SW480 (cell line): ENCODE results near the gene FAM13C.

ENCODE experiments used
- DNase-seq: peaks from one replicate; pipeline ENCODE4 v3.0.0-alpha.2; 2016; ENCODE audit warnings: low spot score

FAM13C gene

DNA sequence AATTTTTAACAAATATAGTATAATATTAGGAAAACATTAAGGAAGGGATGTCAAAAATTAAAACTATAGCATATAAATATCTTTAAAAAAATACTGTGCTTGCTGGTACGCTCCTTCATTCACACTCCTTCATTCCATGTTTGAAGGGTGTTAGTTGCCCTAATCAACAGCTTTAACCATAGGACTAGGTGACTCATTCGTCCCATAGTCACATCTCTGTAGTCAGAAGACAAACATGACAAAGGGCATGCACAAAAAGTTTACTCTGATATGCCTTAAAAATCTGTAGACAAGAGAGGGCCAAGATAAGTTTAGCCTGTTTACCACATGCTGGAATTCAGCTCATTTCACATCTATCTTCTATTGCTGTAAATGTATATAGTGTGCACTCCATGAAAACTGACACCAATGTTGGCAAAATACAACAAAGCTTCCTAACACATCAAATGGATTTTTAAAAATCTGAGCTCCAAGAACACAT is 646 bp downstream of the FAM13C start:
- peak; percentile 52 for DNase-seq

- DNase-seq, result no peak
These were observed 1.5 kb downstream of the FAM13C start for GRCh38 chr10:59360605-59361405.

- no peak for DNase-seq
These were observed 3.8 kb downstream of the FAM13C start for GRCh38 chr10:59358576-59358975.

- DNase-seq, result no peak
These were observed 7.9 kb downstream of the FAM13C start for GRCh38 chr10:59354434-59354833.

- DNase-seq, result no peak
These were observed 11.8 kb downstream of the FAM13C start for GRCh38 chr10:59350558-59350957.

GRCh38 chr10:59346321-59346720 is 16.0 kb downstream of the FAM13C start:
- DNase-seq, result no peak

DNA sequence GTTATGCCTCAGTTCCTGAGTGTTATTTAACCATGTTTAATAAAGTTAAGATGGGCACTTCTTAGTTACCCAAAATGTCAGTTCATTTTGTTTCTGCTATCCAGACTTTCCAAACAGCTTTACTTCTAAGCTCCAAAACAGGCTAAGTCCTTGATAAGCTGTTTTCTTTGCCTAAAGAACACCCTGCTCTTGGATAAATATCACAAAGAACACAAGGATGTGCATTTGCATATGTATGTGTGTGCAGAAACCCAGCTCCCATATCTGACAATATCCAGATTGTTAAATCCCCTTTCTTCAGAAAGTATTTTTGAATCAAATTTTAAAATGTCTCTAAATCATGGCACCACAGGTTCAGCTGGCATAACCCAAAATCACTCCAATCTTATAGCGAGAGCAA is 19.6 kb downstream of the FAM13C start:
- no peak for DNase-seq

DNA sequence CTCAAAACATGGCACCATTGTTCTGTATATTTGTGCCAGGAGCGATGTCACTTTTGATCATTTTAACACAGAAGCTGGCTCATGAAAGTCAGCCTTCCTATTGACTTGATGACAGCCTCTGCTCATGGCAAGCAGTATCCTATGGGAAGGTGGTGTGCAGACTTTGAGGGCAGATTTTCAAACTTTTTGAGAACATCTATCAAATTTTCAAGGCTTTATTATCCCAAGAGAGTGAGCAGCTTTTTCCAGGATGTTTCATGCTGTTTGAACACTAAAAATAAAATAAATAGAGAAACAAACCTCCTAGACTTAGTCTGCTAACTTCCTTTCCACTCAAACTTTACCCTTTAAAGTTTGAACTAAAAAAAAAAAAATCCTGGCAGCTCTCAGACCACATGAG is 20.3 kb downstream of the FAM13C start:
- no peak for DNase-seq

DNA sequence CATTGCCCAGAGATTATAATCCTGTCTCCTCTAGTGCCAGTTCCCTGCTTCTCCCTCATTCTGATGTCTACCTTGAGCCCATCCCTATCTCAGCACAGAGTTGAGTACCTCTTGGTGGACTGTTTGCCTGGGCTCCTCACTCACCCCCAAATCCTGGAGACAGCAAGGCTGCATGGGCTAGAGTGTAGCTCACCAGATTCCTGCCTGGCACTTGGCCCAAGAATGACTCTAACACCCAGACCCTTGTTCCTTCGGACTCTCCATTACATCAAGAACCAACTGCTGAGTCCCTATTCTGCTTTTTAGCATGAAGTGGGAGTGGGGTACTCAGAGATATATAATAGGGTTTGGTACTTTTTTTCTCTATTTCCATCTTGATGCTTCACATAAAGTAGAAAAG is 22.1 kb downstream of the FAM13C start:
- no peak for DNase-seq

DNA sequence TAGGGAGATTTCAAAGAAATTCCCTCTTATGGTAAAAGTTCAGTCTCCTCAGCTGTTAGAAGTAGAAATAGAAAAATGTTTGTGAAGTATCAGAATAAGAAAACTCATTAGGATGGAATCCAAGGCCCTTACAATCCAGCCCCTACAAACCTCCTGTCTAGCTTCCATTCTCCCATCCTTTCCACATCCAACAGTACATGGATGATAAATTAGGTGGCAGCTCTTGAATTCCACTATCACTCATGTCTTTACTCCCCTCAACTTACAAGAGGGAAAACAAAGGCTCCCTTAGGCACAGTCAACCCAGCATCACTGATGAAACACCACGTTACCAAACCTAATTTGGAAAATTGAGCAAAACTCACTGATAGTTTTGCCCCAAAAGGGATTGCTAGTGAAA is 23.0 kb downstream of the FAM13C start:
- DNase-seq, result no peak

DNA sequence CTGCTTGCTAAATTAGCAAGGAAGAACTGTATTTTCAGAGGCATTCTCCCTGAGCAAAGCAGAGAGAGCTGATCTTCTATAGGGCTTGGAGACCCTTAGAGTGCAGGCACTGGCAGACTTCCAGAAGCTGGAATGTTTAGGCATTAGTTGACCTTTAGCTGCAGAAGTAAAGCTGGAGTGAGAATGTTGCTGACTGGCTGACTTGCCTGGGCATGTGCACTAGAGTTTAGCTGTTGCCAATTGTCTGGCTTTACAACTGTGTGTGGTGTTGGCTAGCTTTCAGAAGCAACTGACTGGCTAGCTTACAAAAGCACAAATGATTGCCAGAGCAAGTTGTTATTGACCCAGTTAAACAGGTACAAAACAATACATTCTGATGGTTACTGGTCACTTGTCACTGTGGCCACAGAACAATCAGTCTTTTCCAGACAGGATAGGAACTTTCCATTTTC is 25.1 kb downstream of the FAM13C start:
- no peak for DNase-seq

DNA sequence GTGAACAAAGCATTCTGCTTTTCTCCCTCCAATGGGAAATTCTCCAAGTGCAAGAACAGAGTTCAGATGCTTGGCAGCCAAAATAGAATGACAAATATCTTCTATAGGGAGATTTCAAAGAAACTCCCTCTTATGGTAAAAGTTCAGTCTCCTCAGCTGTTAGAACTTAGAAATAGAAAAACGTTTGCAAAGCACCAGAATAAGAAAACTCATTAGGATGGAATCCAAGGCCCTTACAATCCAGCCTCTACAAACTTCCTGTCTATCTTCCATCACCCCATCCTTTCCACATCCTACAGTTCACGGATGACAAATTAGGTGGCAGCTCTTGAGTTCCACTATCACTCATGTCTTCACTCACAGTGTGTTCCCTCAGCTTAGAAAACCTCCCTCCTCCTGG is 25.7 kb downstream of the FAM13C start:
- DNase-seq, result no peak

- no peak for DNase-seq
These were observed 26.9 kb downstream of the FAM13C start for GRCh38 chr10:59335497-59335896.

GRCh38 chr10:59333701-59334100 is 28.6 kb downstream of the FAM13C start:
- DNase-seq, result no peak

DNA sequence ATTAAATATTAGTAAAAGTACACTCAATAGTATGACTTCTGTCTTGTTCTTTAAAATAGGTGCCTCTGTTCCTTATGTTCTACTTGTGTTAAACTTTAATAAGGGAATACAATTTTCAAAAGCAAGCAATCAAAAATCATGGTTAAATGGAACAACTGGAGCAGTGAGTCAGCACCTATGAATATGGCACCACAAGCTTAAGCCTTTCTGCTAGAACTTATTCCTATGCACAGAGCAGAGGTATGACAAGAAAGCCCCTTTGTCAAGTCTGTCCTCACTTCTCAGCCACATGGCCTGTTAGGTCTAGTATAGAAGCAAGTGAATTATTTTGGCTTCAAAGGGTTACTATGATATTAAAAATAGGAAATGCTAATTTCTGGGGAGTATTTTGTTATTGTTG is 29.8 kb downstream of the FAM13C start:
- DNase-seq, result no peak

DNA sequence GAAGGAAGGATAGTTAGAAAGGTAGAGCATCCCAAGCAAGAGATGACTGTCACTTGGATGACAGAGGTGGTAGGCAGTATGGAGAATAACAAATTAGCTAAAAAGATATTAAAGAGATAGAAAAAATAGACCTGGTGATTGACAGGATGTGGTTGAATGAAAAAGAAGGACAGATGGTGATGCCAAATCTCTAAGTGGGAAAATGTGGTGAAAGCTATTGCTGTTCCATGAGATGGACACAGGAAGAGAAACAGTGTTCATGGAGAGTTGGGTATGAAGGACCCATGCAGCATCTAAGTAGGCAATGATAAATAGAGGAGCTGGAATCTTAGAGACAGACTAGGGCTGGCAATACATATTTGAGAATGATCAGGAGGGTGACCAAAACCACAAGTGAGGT is 30.7 kb downstream of the FAM13C start:
- no peak for DNase-seq

GRCh38 chr10:59325116-59325515 is 37.2 kb downstream of the FAM13C start:
- no peak for DNase-seq

DNA sequence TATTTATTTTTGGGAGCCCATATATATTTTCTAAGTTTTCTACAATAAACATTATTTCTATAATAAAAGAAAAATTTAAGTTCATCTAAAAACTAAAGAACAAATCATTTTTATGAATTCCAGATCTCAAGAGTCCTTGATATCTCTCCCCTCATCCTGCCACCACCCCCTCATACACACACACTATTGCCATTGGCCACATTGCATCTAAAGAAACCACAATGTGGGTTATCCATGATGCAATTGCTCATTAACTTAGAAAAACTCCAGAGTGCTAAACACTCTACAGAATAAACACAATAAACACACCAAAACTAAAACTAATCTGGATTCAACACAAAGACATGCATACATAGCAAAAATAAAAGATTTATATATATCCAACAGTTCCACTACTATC is 37.8 kb downstream of the FAM13C start:
- no peak for DNase-seq

GRCh38 chr10:59323831-59324401 is 38.4 kb downstream of the FAM13C start:
- DNase-seq, result no peak

DNA sequence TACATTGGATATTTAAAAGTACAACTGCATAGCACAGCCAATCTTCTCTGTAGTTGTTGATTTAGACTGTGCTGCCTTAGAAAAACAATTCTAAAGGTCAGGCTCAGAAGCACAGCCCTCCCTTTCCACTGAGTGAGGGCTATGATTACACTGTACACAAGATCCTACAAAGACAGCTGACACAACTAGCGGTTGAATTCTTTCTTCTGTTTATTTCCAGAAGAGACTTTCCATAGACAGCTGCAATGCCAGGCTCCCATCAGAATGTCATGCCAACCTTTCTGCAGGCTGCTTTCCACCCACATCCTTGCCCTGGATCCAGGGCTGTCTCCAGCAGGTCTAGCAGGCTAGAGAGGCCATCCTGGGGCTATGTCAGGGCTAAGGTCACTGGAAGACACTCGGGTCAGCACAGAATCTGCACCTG is 39.3 kb downstream of the FAM13C start:
- no peak for DNase-seq

DNA sequence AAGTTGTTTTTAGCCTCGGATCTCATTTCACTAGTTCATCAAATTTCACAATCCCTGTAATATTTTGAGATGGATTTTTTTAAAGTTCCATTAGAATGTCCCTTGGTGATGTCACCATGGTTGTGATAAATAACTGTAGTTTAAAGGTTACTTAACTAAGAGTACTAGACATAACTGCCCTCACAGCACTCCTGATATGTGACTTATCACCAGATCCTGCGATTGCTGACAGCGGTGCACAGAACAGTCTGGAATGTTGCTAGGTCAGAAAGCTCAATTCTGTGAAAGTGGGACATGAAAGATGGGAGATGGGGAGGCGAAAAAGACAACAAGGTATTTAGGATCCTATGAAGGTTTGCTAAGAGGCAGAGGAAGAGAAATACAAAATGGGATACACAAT is 40.2 kb downstream of the FAM13C start:
- DNase-seq, result no peak

- no peak for DNase-seq
These were observed 42.0 kb downstream of the FAM13C start for GRCh38 chr10:59320355-59320754.

DNA sequence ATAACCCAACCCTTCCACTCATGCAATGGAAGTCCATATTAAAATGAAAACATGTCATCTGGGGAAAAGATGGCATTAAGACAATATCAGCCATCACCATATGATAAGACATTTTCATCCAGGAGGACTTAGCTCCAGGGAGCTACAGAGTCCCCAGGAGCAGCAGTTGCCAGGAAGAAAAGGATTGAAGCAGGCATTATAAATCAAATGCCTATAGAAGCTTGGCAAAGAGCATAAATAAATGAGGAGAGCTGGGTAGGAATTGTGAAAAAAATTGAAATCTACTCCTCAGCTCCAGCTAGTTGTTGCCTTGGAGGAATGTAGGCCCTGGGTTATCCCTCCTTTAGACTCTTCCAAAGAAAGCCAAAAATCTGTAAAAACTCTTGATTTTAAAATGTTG is 42.5 kb downstream of the FAM13C start:
- DNase-seq, result no peak

GRCh38 chr10:59317066-59317465 is 45.3 kb downstream of the FAM13C start:
- no peak for DNase-seq
